ENCODE results near the gene WDR76.

WDR76 gene

DNA sequence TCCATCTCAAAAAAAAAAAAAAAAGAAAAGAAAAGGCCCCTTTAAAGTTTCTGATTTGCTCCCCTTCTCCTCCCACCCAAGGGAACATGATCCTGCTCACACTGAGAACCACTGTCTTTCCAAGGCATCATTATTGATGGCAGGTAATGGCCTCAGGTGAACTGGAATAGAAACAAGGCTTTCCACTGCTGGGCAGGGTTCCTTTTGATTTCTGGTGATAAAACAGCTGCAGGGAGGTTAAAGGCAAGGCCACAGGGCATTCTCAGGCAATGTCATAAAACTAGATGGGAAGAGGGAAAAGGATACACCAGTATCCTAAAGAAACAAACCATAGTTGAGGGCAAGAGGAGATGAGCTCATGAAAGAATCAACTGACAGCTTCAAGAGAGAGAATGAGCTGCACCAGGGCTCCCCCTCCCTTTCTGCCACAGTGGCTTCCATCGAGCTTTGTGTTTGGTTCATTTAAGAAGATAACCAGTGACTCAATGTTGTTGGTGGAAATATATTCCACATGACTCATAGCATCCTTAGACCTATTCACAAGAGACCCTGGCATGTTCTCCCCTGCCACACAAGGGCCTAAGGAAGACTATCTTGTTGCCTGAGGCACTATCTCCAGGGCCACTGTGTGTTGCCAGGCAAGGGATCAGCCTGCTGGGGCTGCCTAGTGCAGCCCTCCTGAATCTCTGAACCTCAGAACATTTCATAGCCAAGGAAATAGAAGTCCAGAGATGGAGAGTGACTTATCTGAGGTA lies 86.4 kb downstream of the WDR76 start:
- no peak for DNase-seq (ENCODE audit: low read depth in 2 of 2)

DNA sequence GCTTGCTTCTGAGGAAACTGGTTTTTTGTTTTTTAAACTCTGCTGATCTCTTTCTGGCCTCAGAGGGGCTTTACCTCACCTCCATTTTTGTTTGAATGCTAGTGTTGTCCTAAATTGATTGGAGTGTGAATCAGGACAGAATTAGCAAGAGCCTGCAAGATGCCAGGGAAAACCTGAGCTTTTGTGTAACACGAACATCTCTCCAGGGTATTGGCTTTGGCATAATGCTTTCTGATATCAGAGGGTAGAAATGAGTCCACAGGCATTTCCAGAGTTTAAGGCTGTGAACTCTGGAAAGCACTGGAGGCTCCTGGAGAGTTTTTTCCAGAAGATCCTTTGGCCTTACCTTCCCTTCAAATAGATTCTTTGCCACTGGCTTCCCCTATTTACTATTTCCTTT lies 87.1 kb downstream of the WDR76 start:
- DNase-seq (ENCODE audit: low read depth in 2 of 2) = no peak

DNA sequence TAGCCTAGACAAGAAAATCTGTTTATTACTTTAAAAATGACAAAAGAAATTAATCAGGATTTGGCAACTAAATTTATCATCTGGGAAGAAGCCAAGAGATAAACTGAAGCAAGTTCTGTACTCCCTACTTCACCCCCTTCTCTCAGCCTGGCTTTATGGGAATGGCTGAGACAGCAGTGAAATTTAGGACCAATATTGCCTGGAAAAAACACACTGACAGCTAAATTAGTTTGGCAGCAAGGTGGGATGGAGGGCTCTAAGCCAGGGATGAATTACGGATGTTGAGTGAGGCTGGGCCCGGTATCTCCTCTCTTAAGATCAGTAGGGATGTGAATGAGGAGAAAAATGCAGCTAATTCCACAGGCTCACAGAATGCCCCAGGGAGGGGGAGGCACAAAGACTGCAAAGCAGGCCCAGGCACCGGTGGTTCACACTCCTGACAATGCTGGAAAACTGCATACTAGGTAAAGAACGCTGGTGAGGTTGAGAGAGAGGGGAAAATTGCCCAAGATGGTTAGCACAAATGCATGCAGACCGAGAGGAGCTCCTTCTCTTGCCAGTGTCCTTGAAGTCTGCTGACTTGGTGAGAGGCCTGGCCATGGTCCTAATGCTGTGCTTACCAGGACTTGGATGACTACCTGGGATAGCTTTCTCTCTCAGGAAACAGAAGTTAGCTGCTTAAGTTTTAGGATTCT lies 89.0 kb downstream of the WDR76 start:
- DNase-seq (ENCODE audit: low read depth in 2 of 2) = no peak

DNA sequence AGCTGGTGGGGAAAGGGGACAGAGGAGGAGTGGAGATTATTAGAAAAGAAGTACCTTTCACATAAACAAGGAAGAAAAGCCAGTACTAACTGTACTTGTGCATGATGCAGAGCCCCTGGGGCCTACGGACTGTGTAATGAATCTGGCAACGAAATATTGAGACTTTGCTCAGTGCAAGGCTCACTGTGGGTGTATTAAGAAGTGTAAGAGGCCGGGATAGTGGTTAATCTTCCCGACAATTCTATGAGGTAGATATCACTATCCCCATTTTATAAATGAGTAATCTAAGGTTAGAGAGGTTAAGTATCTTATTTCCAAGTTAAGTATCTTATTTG lies 89.5 kb downstream of the WDR76 start:
- no peak for DNase-seq (ENCODE audit: low read depth in 2 of 2)
